ENCODE measurements around the gene NXPH2. TPM values are rescaled to one million over a fixed set of nuclear protein-coding genes. Genes with fewer than 3 reads are reported as not detected.

Gene NXPH2
- total RNA-seq, 1 donor from 2014 or later: not detected

DNA sequence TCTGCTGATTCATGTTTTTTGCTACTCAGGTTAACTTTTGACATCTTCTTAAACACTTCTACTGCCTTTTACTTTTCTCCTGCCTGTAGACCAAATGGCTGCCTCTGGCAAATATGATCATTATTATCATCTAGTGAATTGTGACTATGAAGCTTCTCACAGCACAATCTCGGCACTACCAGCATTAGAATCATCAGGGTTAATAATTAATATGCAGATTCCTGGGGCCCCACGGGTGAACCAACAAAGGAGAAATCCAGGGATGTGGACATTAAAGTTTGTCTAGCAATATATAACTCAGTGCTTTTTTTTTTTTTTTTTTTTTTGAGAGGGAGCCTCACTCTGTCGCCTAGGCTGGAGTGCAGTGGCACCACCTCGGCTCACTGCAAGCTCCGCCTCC lies 142.5 kb downstream of the NXPH2 start:
- no peak for DNase-seq (ENCODE audit: low spot score)

GRCh38 chr2:138637061-138637460 lies 143.1 kb downstream of the NXPH2 start:
- DNase-seq (ENCODE audit: low spot score): no peak

GRCh38 chr2:138633049-138633448 lies 147.1 kb downstream of the NXPH2 start:
- no peak for DNase-seq (ENCODE audit: low spot score)

DNA sequence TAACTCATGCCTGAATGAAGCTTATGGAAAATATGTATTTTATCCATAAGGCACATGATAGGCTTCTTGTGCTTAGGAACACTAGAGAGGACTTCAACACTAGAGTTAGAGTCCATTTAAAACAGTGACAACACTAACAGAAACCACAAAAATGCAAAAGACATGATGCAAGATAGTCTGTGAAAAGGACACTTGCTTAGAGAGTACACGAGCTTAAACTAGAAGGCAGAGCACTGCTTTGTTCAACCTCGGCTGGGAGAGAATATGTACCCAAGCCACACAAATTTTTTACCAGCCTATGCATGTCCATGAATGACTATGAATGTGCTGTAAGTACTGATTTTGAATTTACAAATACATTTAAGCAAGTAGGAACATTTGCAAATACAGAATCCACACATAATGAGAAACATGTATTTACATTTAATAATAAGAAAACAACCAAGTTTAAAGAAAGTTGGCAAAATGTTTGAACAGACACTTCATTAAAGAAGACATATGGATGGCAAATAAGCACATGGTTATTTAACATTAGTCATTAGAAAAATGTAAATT lies 148.0 kb downstream of the NXPH2 start:
- no peak for DNase-seq (ENCODE audit: low spot score)

GRCh38 chr2:138630164-138630563 lies 150.0 kb downstream of the NXPH2 start:
- DNase-seq (ENCODE audit: low spot score): no peak

DNA sequence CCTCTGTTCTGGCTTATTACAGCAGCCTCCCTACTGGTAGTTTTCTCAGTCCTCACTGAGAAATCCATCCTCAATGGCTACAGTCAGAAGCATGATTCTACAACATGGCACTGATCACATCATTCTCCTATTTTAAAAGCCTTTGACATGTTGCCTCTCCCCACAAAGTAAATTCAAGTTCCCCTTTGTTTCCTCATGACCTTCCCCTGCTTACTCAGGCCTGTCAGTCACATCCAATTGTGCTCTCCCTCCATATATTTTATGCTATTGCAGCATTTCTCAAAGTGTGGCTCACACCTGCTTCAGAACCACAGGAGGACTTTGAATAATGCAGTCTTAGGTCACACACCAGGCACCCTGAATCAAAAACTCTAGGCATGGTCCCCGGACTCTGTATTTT lies 154.0 kb downstream of the NXPH2 start:
- DNase-seq (ENCODE audit: low spot score): no peak

- DNase-seq (ENCODE audit: low spot score): no peak
Observed at GRCh38 chr2:138622613-138623012, 157.6 kb downstream of the NXPH2 start.

DNA sequence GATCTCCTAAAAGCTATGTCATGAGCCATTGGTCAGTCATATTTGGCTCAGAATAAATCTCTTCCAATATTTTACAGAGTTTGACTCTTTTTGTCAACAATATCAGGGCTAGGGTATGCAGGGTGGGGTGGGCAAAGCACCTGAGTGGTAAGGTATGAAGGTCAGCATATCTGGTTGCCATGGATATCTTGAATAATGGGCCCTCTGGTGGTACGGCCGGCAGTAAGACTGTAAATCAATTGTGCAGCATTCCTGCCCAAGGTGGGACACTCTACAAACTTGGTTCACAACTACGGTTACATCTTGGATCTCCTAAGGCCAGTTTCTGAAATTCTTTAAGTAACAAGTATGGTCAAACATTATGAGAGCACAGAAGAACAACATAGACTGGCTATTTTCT lies 159.1 kb downstream of the NXPH2 start:
- no peak for DNase-seq (ENCODE audit: low spot score)

DNA sequence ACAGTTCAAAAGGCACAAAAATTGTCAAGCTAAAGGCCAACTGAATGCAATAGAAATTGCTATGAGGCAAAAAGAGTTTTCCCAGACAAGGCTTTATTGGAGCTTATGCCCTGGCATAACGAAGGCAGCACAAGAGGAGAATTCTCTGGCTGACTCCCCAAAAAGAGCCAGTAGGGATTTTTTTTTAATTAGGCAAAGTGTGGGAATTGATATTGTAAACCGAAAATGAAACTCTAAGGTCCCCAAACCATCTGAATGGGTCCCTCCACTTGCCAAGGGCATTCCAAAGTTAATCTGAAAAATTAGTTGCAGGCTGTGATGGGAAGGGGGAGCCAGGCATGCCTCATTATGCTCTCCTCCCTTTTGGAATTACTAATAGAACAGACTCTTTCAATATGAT lies 159.8 kb downstream of the NXPH2 start:
- DNase-seq (ENCODE audit: low spot score): no peak

Measured in mucosa of gallbladder (tissue), 1 donor.